Neuronal stem cell (in vitro differentiated cells): ENCODE results near the gene ARHGAP42.

ENCODE experiments used
- DNase-seq: peaks from one replicate; pipeline ENCODE4 v3.0.0-alpha.2; 2013; ENCODE audit warnings: low spot score
- H2AFZ ChIP-seq: one replicate; pipeline ENCODE4 v1.6.1; 2013; ENCODE audit warnings: mild to moderate bottlenecking, low read length, inconsistent platforms
- H2AK5ac ChIP-seq: 2 replicates; pipeline ENCODE4 v1.6.1; 2013; ENCODE audit warnings: low read depth, mild to moderate bottlenecking, inconsistent platforms, low read length, moderate library complexity, mixed read lengths
- H2BK120ac ChIP-seq: 2 replicates; pipeline ENCODE4 v1.6.1; 2013; ENCODE audit warnings: low read depth, mild to moderate bottlenecking, inconsistent platforms, low read length, moderate library complexity, mixed read lengths
- H2BK12ac ChIP-seq: one replicate; pipeline ENCODE4 v1.6.1; 2013; ENCODE audit warnings: low read length, inconsistent platforms
- H2BK15ac ChIP-seq: 2 replicates; pipeline ENCODE4 v1.6.1; 2013; ENCODE audit warnings: mild to moderate bottlenecking, low read length, inconsistent platforms, mixed read lengths
- H2BK5ac ChIP-seq: one replicate; pipeline ENCODE4 v1.6.1; 2013; ENCODE audit warnings: inconsistent platforms, mild to moderate bottlenecking, low read length, moderate library complexity
- H3K14ac ChIP-seq: one replicate; pipeline ENCODE4 v1.6.1; 2013; ENCODE audit warnings: low read length, inconsistent platforms
- H3K18ac ChIP-seq: 2 replicates; pipeline ENCODE4 v1.6.1; 2013; ENCODE audit warnings: low read length, inconsistent platforms
- H3K23ac ChIP-seq: 2 replicates; pipeline ENCODE4 v1.6.1; 2013; ENCODE audit warnings: low read depth, mild to moderate bottlenecking, mixed read lengths, low read length, inconsistent platforms; ENCODE audit not compliant: poor library complexity
- H3K27ac ChIP-seq: replicated peaks from 3 replicates; pipeline ENCODE4 v1.5.1; 2013; ENCODE audit warnings: low read length, inconsistent platforms
- H3K27me3 ChIP-seq, 3 experiments: 2 replicates each; pipeline ENCODE4 v1.6.1; 2013; ENCODE audit warnings: low read length in 3 of 3, mild to moderate bottlenecking in 2 of 3, inconsistent platforms in 1 of 3, low read depth in 1 of 3, mixed read lengths in 1 of 3, moderate library complexity in 1 of 3; ENCODE audit not compliant: control insufficient read depth in 3 of 3, insufficient read depth in 3 of 3
- H3K36me3 ChIP-seq, 2 donors: replicated peaks in 1 of 2; 2 replicates each; pipeline ENCODE4 v1.6.1; 2013; ENCODE audit warnings: low read length in 2 of 2; ENCODE audit not compliant: control insufficient read depth in 2 of 2, insufficient read depth in 2 of 2
- H3K4ac ChIP-seq: 2 replicates; pipeline ENCODE4 v1.6.1; 2013; ENCODE audit warnings: inconsistent platforms, mild to moderate bottlenecking, low read length, moderate library complexity
- H3K4me1 ChIP-seq, 2 donors: 1 replicate in 1 of 2; 2 replicates in 1 of 2; pipeline ENCODE4 v1.6.1; 2013; ENCODE audit warnings: low read length in 2 of 2, low read depth in 1 of 2; ENCODE audit not compliant: control insufficient read depth in 2 of 2, insufficient read depth in 1 of 2
- H3K4me2 ChIP-seq: one replicate; pipeline ENCODE4 v1.6.1; 2013; ENCODE audit warnings: mild to moderate bottlenecking, low read length, inconsistent platforms; ENCODE audit not compliant: insufficient read depth, poor library complexity, severe bottlenecking
- H3K4me3 ChIP-seq, 2 donors: 2 replicates each; pipeline ENCODE4 v1.5.1; 2013; ENCODE audit warnings: low read length in 2 of 2, mild to moderate bottlenecking in 2 of 2, inconsistent platforms in 1 of 2, moderate library complexity in 1 of 2
- H3K79me1 ChIP-seq: one replicate; pipeline ENCODE4 v1.6.1; 2013; ENCODE audit warnings: low read depth, mild to moderate bottlenecking, inconsistent platforms, low read length, moderate library complexity
- H3K9ac ChIP-seq: one replicate; pipeline ENCODE4 v1.6.1; 2013; ENCODE audit warnings: mild to moderate bottlenecking, low read depth, low read length, inconsistent platforms; ENCODE audit not compliant: poor library complexity
- H3K9me3 ChIP-seq, 2 donors: replicated peaks in 1 of 2; 2 replicates each; pipeline versions ENCODE3 to v1.6.1; 2013; ENCODE audit warnings: low read length in 2 of 2, mild to moderate bottlenecking in 2 of 2, inconsistent platforms in 1 of 2, low read depth in 1 of 2, mixed read lengths in 1 of 2, moderate library complexity in 1 of 2; ENCODE audit not compliant: control insufficient read depth in 2 of 2, insufficient read depth in 1 of 2
- H4K8ac ChIP-seq: one replicate; pipeline ENCODE4 v1.6.1; 2013; ENCODE audit warnings: low read depth, mild to moderate bottlenecking, inconsistent platforms, low read length, moderate library complexity
- H4K91ac ChIP-seq: one replicate; pipeline ENCODE4 v1.6.1; 2013; ENCODE audit warnings: low read length, low read depth, mild to moderate bottlenecking, inconsistent platforms; ENCODE audit not compliant: poor library complexity
- whole genome bisulfite sequencing, 2 donors: extraction: QIAGEN DNeasy Blood & Tissue Kit; methylation state at CpG; one replicate each; pipeline ENCODE4 v1.1.7; 2013; ENCODE audit warnings: missing lambda C conversion rate in 2 of 2, mixed read lengths in 1 of 2; ENCODE audit not compliant: insufficient read length in 2 of 2, insufficient replicate concordance in 1 of 2; ENCODE audit errors: extremely low coverage in 2 of 2; 5-methylcytosine and 5-hydroxymethylcytosine counted together

ARHGAP42 gene

DNA sequence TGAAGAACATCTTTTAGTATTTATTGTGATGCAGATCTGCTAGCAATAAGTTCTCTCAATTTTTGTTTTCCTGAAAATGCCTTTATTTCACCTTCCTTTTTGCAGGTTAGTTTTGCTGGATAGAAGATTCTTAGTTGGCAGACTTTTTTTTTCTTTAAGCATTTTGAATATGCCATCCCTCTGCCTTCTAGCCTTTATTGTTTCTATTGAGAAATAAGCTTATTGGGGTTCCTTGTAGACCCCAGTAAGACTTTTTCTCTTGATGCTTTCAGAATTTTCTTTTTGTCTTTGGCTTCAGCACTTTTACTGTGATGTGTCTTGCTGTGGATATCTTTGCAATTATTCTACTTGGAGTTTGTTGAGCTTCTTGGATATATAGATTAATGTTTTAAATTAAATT is 281.9 kb downstream of the ARHGAP42 start:
- Histone ChIP-seq H2BK15ac (no peak overlapping the region), H3K27me3 (no peaks in the 10 kb centered on the region), H4K91ac (no peak overlapping the region), H4K8ac (no peak overlapping the region), H3K14ac (no peak overlapping the region), H2AK5ac (no peak overlapping the region), H2BK5ac (no peak overlapping the region), H2BK12ac (no peak overlapping the region), H3K4me2 (no peak overlapping the region), H2BK120ac (no peak overlapping the region), H3K79me1 (no peaks in the 10 kb centered on the region), H3K4me3 (no peak overlapping the region), H3K9me3 (peaks cover 0 to 3% of the 10 kb centered on the region in 2 donors), H3K27ac (no peak overlapping the region), H3K4ac (no peak overlapping the region), H3K4me1 (no peaks in the 10 kb centered on the region), H2AFZ (no peak overlapping the region), H3K36me3 (no peaks in the 10 kb centered on the region), H3K18ac (no peak overlapping the region), H3K23ac (no peak overlapping the region), H3K9ac (no peak overlapping the region)
- DNase-seq, result no peak

GRCh38 chr11:100970283-100971164 is 283.4 kb downstream of the ARHGAP42 start:
- no peak overlapping the region for H3K4me3 ChIP-seq
- H2AK5ac ChIP-seq, result no peak overlapping the region
- no peak overlapping the region for H3K4ac ChIP-seq
- H3K27ac ChIP-seq, result no peak overlapping the region
- no peak overlapping the region for H2BK15ac ChIP-seq
- DNase-seq, result no peak
- no peak overlapping the region for H2BK12ac ChIP-seq
- H3K23ac ChIP-seq, result no peak overlapping the region
- no CpG with 5 or more reads among the region's 4 CpGs for WGBS, 2 donors
- no peak overlapping the region for H3K9ac ChIP-seq
- H3K14ac ChIP-seq, result no peak overlapping the region
- no peak overlapping the region for H3K18ac ChIP-seq
- no peak overlapping the region for H2AFZ ChIP-seq
- no peaks in the 10 kb centered on the region for H3K79me1 ChIP-seq
- H3K9me3 ChIP-seq, result peaks cover 0 to 3% of the 10 kb centered on the region in 2 donors
- H4K8ac ChIP-seq, result no peak overlapping the region
- no peak overlapping the region for H2BK5ac ChIP-seq
- no peak overlapping the region for H4K91ac ChIP-seq
- no peaks in the 10 kb centered on the region for H3K4me1 ChIP-seq
- H3K36me3 ChIP-seq, result peaks cover 0 to 4% of the 10 kb centered on the region in 2 donors
- H2BK120ac ChIP-seq, result no peak overlapping the region
- no peaks in the 10 kb centered on the region for H3K27me3 ChIP-seq
- no peak overlapping the region for H3K4me2 ChIP-seq

- peaks cover 0 to 4% of the 10 kb centered on the region in 2 donors for H3K36me3 ChIP-seq
- no peak overlapping the region for H3K23ac ChIP-seq
- no peak overlapping the region for H4K91ac ChIP-seq
- DNase-seq, result no peak
- H2AK5ac ChIP-seq, result no peak overlapping the region
- WGBS, 2 donors, result no CpG with 5 or more reads among the region's 6 CpGs
- no peaks in the 10 kb centered on the region for H3K79me1 ChIP-seq
- no peak overlapping the region for H2BK15ac ChIP-seq
- H2BK12ac ChIP-seq, result no peak overlapping the region
- H4K8ac ChIP-seq, result no peak overlapping the region
- H3K4ac ChIP-seq, result no peak overlapping the region
- no peak overlapping the region for H2BK5ac ChIP-seq
- H3K4me3 ChIP-seq, result no peak overlapping the region
- H3K9me3 ChIP-seq, result peaks cover 0 to 3% of the 10 kb centered on the region in 2 donors
- no peaks in the 10 kb centered on the region for H3K4me1 ChIP-seq
- no peak overlapping the region for H3K4me2 ChIP-seq
- no peak overlapping the region for H3K14ac ChIP-seq
- H3K18ac ChIP-seq, result no peak overlapping the region
- H3K27me3 ChIP-seq, result no peaks in the 10 kb centered on the region
- no peak overlapping the region for H2AFZ ChIP-seq
- no peak overlapping the region for H3K9ac ChIP-seq
- H2BK120ac ChIP-seq, result no peak overlapping the region
- H3K27ac ChIP-seq, result no peak overlapping the region
Observed at GRCh38 chr11:100972046-100972445, 285.0 kb downstream of the ARHGAP42 start.

GRCh38 chr11:100978442-100978841 is 291.4 kb downstream of the ARHGAP42 start:
- H2BK12ac ChIP-seq, result no peak overlapping the region
- H3K4me1 ChIP-seq, result peaks cover 0 to 2% of the 10 kb centered on the region in 2 donors
- no peak overlapping the region for H3K4me2 ChIP-seq
- peaks cover 0 to 4% of the 10 kb centered on the region in 2 donors for H3K36me3 ChIP-seq
- H2AFZ ChIP-seq, result no peak overlapping the region
- H4K91ac ChIP-seq, result no peak overlapping the region
- no peak overlapping the region for H2BK5ac ChIP-seq
- H3K4me3 ChIP-seq, result no peak overlapping the region
- H3K9me3 ChIP-seq, result no peaks in the 10 kb centered on the region
- H3K79me1 ChIP-seq, result no peaks in the 10 kb centered on the region
- no peak overlapping the region for H4K8ac ChIP-seq
- H3K4ac ChIP-seq, result no peak overlapping the region
- H2AK5ac ChIP-seq, result no peak overlapping the region
- H3K9ac ChIP-seq, result no peak overlapping the region
- no peaks in the 10 kb centered on the region for H3K27me3 ChIP-seq
- H2BK15ac ChIP-seq, result no peak overlapping the region
- WGBS, 2 donors, result no CpG with 5 or more reads among the region's 2 CpGs
- no peak overlapping the region for H3K23ac ChIP-seq
- H3K27ac ChIP-seq, result no peak overlapping the region
- H3K14ac ChIP-seq, result no peak overlapping the region
- DNase-seq, result no peak
- no peak overlapping the region for H3K18ac ChIP-seq
- no peak overlapping the region for H2BK120ac ChIP-seq
